ENCODE results near the gene LRRN4. TPM values are rescaled to one million over a fixed set of nuclear protein-coding genes. Genes with fewer than 3 reads are reported as not detected.

LRRN4 gene
- total RNA-seq, 1 experiment from 2014 or later, result 0.10 TPM

DNA sequence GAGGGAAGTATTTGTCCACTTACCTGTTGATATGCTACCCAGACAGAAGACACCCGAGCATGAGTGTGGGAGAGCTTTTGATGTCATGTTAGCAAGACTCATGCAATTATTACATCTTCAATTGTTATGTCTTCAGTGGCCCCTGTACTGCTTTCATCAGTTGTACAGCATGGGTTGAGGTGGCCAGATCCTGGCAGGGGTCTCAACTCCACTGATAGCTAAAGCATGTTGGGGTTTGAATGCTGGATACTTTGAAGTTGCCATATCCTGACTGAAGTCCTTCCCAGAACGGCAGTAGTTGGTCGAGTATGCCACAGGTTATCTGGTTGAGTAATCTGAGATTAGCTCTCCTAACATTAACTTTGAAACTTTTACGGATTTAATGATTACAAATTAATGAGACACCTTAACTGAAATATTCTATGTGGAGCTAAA is 46.7 kb downstream of the LRRN4 start:
- BruUV-seq (replicated peaks), result TSS peak; percentile 50
- RAD21 ChIA-PET (ENCODE audit: low non-redundant PET in 1 of 2, low total read pairs in 2 of 2, uncharacterized antibody in 2 of 2, unreplicated experiment in 2 of 2), result no interaction called here
- no peak for DNase-seq (ENCODE audit: low read depth, low spot score)

More for the DNA sequence above, 46.7 kb downstream of the LRRN4 start:
- Histone ChIP-seq H3K4me2 (ENCODE audit: low read length) (peak overlapping the region; percentile 79), H3K79me2 (ENCODE audit: insufficient read depth, low read length) (peaks cover 54% of the 10 kb centered on the region), H3K36me3 (ENCODE audit: control insufficient read depth in 1 of 2, insufficient read depth in 2 of 2, low read length in 2 of 2) (peaks cover 21 to 22% of the 10 kb centered on the region in 2 experiments; a peak in 3 of 4 replicates), H3K9me2 (ENCODE audit: insufficient read depth) (no peaks in the 10 kb centered on the region), H2AFZ (ENCODE audit: low read depth, low read length, poor library complexity, severe bottlenecking) (no peak overlapping the region), H3K27ac (ENCODE audit: low read depth, low read length) (no peak overlapping the region), H3K4me1 (ENCODE audit: control insufficient read depth in 1 of 2, insufficient read depth in 2 of 2, low read length in 2 of 2) (peaks cover 11 to 18% of the 10 kb centered on the region in 2 experiments), H4K20me1 (ENCODE audit: insufficient read depth) (no peaks in the 10 kb centered on the region; the same call in 1 of the 2 replicates), H3K27me3 (ENCODE audit: insufficient read depth, low read length) (no peaks in the 10 kb centered on the region), H3K9me3 (ENCODE audit: control insufficient read depth in 1 of 2, insufficient read depth in 1 of 2, low read depth in 1 of 2, low read length in 2 of 2) (no peaks in the 10 kb centered on the region), H3K4me3 (replicated peaks in 1 of 2; ENCODE audit: low read depth in 1 of 2, low read length in 2 of 2) (peak overlapping the region; percentile 71 to 73), H3K9ac (ENCODE audit: low read length) (peak overlapping the region; percentile 88)
- ChIA-PET POLR2A (no interaction called here), CTCF (no interaction called here)
- no peak for TF ChIP-seq JUND (IDR thresholded peaks at IDR 0.05)
- TF ChIP-seq SRF (IDR thresholded peaks at IDR 0.05; ENCODE audit: low read depth), result no peak
- TF ChIP-seq EGR1 (IDR thresholded peaks at IDR 0.05; ENCODE audit: low read depth), result no peak
- no peak for TF ChIP-seq CEBPB (IDR thresholded peaks at IDR 0.05; ENCODE audit: low read depth)
- TF ChIP-seq ZNF274 (IDR thresholded peaks at IDR 0.05; ENCODE audit: low read depth, low read length), result no peak
- TF ChIP-seq TCF7L2 (IDR thresholded peaks at IDR 0.05; ENCODE audit: borderline replicate concordance, extremely low read depth, insufficient read depth, insufficient read length), result no peak
- TF ChIP-seq FOSL1 (IDR thresholded peaks at IDR 0.05; ENCODE audit: low read depth), result no peak
- TF ChIP-seq SIN3A (IDR thresholded peaks at IDR 0.05; ENCODE audit: low read depth), result no peak
- TF ChIP-seq, protein P1, sequence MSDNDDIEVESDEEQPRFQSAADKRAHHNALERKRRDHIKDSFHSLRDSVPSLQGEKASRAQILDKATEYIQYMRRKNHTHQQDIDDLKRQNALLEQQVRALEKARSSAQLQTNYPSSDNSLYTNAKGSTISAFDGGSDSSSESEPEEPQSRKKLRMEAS (IDR thresholded peaks at IDR 0.05), result no peak
- TF ChIP-seq RAD21 (IDR thresholded peaks at IDR 0.05; ENCODE audit: low read depth), result no peak
- no peak for TF ChIP-seq EZH2 (IDR thresholded peaks at IDR 0.05)
- TF ChIP-seq POLR2AphosphoS5 (IDR thresholded peaks at IDR 0.05; ENCODE audit: low read depth, low read length), result no peak
- TF ChIP-seq ZFX (IDR thresholded peaks at IDR 0.05), result no peak
- TF ChIP-seq, protein P2, sequence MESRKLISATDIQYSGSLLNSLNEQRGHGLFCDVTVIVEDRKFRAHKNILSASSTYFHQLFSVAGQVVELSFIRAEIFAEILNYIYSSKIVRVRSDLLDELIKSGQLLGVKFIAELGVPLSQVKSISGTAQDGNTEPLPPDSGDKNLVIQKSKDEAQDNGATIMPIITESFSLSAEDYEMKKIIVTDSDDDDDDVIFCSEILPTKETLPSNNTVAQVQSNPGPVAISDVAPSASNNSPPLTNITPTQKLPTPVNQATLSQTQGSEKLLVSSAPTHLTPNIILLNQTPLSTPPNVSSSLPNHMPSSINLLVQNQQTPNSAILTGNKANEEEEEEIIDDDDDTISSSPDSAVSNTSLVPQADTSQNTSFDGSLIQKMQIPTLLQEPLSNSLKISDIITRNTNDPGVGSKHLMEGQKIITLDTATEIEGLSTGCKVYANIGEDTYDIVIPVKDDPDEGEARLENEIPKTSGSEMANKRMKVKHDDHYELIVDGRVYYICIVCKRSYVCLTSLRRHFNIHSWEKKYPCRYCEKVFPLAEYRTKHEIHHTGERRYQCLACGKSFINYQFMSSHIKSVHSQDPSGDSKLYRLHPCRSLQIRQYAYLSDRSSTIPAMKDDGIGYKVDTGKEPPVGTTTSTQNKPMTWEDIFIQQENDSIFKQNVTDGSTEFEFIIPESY (IDR thresholded peaks at IDR 0.05; ENCODE audit: extremely low read depth, insufficient replicate concordance, low read length), result no peak
- TF ChIP-seq, protein P3, sequence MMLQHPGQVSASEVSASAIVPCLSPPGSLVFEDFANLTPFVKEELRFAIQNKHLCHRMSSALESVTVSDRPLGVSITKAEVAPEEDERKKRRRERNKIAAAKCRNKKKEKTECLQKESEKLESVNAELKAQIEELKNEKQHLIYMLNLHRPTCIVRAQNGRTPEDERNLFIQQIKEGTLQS (IDR thresholded peaks at IDR 0.05), result no peak
- TF ChIP-seq, protein P4, sequence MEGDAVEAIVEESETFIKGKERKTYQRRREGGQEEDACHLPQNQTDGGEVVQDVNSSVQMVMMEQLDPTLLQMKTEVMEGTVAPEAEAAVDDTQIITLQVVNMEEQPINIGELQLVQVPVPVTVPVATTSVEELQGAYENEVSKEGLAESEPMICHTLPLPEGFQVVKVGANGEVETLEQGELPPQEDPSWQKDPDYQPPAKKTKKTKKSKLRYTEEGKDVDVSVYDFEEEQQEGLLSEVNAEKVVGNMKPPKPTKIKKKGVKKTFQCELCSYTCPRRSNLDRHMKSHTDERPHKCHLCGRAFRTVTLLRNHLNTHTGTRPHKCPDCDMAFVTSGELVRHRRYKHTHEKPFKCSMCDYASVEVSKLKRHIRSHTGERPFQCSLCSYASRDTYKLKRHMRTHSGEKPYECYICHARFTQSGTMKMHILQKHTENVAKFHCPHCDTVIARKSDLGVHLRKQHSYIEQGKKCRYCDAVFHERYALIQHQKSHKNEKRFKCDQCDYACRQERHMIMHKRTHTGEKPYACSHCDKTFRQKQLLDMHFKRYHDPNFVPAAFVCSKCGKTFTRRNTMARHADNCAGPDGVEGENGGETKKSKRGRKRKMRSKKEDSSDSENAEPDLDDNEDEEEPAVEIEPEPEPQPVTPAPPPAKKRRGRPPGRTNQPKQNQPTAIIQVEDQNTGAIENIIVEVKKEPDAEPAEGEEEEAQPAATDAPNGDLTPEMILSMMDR (IDR thresholded peaks at IDR 0.05 in 2 of 3, conservative IDR thresholded peaks at IDR 0.05 in 1 of 3; ENCODE audit: borderline replicate concordance in 1 of 3, insufficient read depth in 1 of 3, low read depth in 2 of 3, low read length in 2 of 3), result no peak
- intact Hi-C loops (cut with micrococcal nuclease), result no loop called here
- no peak for ATAC-seq

Measured in HCT116 (cell line).